ENCODE results near the gene TMCO6.

The TMCO6 gene

GRCh38 chr5:140674211-140674610 lies 35.0 kb downstream of the TMCO6 start:
- no peak for DNase-seq

DNA sequence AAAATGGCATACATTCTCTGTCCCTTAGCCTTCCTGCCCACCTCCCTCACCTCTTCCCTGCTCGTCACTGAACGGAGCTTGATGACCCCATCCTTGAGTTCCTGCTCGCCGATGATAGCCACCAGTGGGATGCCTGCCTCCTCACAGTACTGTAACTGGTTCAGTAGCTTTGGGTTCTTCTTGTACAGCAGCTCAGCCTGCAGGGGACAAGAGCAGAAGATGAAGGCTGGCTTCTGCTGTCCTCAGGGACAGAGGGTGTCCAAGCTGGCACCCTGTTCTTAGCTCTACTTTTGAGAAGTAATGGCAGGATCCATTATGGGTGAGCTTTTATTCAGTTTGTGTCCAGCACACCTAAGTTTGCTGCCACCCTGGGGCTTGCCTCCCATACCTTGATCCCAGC lies 35.4 kb downstream of the TMCO6 start:
- no peak for DNase-seq

- DNase-seq: no peak
Observed at GRCh38 chr5:140677947-140678346, 38.7 kb downstream of the TMCO6 start.

DNA sequence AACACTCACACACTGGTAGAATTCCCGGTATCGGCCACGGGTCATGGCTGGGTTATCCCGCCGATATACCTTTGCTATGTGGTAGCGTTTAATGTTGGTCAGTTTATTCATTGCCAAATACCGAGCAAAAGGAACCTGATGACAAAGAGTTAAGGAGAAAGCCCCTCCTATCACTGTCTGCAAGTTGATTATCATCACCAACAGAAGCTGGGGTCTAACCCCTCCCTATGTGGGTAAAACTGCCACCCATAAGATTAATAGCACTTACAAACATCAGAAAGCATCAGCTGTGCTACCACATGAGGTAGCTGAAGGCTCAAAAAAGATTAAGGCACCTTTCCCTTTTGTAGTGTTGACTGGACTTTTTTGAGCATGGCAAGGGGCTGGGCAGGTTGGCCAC lies 39.7 kb downstream of the TMCO6 start:
- no peak for DNase-seq

DNA sequence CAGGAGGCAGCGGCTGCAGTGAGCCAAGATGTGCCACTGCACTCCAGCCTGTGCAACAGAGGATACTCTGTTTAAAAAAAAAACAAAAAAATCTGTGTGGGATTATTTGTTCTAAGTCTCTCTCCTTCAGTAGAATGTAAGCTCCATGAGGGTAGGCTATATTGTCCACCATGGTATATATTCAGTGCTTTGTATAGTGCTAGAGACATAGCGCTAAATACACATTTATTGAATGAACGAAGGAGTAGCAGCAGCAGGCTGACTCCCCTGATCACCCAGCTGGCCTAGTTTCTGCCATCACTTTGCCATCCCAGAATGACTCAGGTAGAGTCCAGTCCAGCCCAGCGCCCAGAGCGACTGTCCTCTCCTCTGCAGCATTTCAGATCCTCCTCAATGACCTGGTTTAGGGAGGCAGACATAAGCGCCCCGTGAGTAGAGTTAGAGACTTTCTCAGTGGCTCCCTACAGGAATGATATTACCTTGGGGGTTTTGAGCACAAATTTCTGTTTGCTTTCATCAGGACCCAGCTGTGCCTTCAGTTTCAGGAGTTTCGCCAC lies 51.2 kb downstream of the TMCO6 start:
- DNase-seq: no peak

- DNase-seq: peak; percentile 87
Observed at GRCh38 chr5:140690941-140691924, 52.0 kb downstream of the TMCO6 start, which contains the start of the genes HARS1 and HARS2. Gene HARS1 (minus strand): TSS chr5:140691370. CDS start chr5:140691304, 66 bp downstream. Gene HARS2 (plus strand): TSS chr5:140691455. CDS start chr5:140691649, 194 bp downstream.

- DNase-seq: no peak
Observed at GRCh38 chr5:140694276-140694675, 55.0 kb downstream of the TMCO6 start.
